MCF 10A (cell line): ENCODE results near the gene GBE1. TPM values are rescaled to one million over a fixed set of nuclear protein-coding genes. Genes with fewer than 3 reads are reported as not detected.

Source experiments
- BruUV-seq: library from RNA; stranded (reverse); fragments of 400-500 nt; replicated peaks from 2 replicates; lab custom pipeline; 2021; lab: Mats Ljungman, UMichigan
- CTCF ChIA-PET: fragments of 300-600 bp; sonication (Branson Sonifier 250); formaldehyde crosslinking; extraction: SDS; loops from one replicate; lab custom pipeline; 2021; ENCODE audit warnings: antibody characterized with exemption, inconsistent platforms; lab: Yijun Ruan, JAX
- POLR2A ChIA-PET: fragments of 300-600, 350-650 bp; sonication (Branson Sonifier 250); formaldehyde crosslinking; extraction: SDS; loops from one replicate; lab custom pipeline; 2020; ENCODE audit warnings: antibody characterized with exemption, inconsistent platforms; lab: Yijun Ruan, JAX
- DNase-seq: peaks from one replicate; pipeline ENCODE4 v3.0.0-alpha.2; 2018; ENCODE audit not compliant: unreplicated experiment
- H3K27ac Mint-ChIP-seq: one replicate; pipeline ENCODE4 v1.8.0; 2022; ENCODE audit warnings: mild to moderate bottlenecking, low read depth, mixed read lengths; ENCODE audit not compliant: unreplicated experiment
- H3K27me3 Mint-ChIP-seq: one replicate; pipeline ENCODE4 v1.8.0; 2022; ENCODE audit warnings: mixed read lengths; ENCODE audit not compliant: insufficient read depth, unreplicated experiment
- H3K36me3 Mint-ChIP-seq: one replicate; pipeline ENCODE4 v1.8.0; 2022; ENCODE audit warnings: mild to moderate bottlenecking, moderate library complexity, mixed read lengths; ENCODE audit not compliant: insufficient read depth, unreplicated experiment
- H3K4me1 Mint-ChIP-seq: one replicate; pipeline ENCODE4 v1.8.0; 2022; ENCODE audit warnings: mixed read lengths; ENCODE audit not compliant: insufficient read depth, unreplicated experiment
- H3K4me3 Mint-ChIP-seq: one replicate; pipeline ENCODE4 v1.8.0; 2022; ENCODE audit warnings: mild to moderate bottlenecking, moderate library complexity, mixed read lengths; ENCODE audit not compliant: unreplicated experiment
- H3K9me3 Mint-ChIP-seq: one replicate; pipeline ENCODE4 v1.8.0; 2022; ENCODE audit warnings: mixed read lengths; ENCODE audit not compliant: unreplicated experiment
- intact Hi-C: fragments of 100-400 bp; cut with micrococcal nuclease; formaldehyde crosslinking; loops from 2 replicates; pipeline ENCODE4 v1.14.1; 2022
- total RNA-seq: library from RNA; stranded (reverse); gene quantifications from 2 replicates; pipeline ENCODE4 v1.2.3, GENCODE V29; 2022
- TF ChIP-seq, protein P1 (sequence below): fragments of 200-600 bp; IDR thresholded peaks from one replicate; pipeline ENCODE4 v1.8.0; 2022; ENCODE audit warnings: antibody characterized with exemption, mild to moderate bottlenecking; ENCODE audit not compliant: unreplicated experiment

The GBE1 gene
- total RNA-seq, 1 experiment from 2014 or later: 41.8 TPM

DNA sequence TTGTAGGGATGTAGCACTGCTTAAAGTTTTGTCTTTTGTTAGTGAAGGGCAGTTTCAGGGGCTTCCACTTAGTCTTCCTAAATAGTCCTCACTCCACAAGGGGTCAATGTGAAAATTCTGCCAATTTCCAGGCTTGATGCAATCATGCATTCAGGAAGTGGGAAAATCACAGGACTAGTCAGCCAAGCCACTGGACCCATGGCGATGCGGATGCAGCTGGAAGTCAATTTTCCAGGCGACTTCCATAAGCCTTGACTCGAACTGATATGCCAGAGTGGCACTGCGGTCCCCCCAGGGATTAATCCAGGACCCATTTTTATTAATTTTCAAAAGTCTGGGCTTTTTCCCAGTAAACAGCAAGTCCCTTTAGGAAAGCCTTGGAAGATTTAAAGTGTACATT, 26.1 kb downstream of the GBE1 start:
- no peaks in the 10 kb centered on the region for H3K36me3 Mint-ChIP-seq
- TF ChIP-seq, protein P1, sequence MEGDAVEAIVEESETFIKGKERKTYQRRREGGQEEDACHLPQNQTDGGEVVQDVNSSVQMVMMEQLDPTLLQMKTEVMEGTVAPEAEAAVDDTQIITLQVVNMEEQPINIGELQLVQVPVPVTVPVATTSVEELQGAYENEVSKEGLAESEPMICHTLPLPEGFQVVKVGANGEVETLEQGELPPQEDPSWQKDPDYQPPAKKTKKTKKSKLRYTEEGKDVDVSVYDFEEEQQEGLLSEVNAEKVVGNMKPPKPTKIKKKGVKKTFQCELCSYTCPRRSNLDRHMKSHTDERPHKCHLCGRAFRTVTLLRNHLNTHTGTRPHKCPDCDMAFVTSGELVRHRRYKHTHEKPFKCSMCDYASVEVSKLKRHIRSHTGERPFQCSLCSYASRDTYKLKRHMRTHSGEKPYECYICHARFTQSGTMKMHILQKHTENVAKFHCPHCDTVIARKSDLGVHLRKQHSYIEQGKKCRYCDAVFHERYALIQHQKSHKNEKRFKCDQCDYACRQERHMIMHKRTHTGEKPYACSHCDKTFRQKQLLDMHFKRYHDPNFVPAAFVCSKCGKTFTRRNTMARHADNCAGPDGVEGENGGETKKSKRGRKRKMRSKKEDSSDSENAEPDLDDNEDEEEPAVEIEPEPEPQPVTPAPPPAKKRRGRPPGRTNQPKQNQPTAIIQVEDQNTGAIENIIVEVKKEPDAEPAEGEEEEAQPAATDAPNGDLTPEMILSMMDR: no peak
- ChIA-PET CTCF (interaction anchor here (0.7 kb wide), 1 partner anchor 11 kb away, joined by 3 read pairs; no protein-coding TSS in a partner anchor), POLR2A (interaction anchor here (1.4 kb wide), 2 partner anchors 9 to 28 kb away, joined by 3 to 6 read pairs; no protein-coding TSS in a partner anchor)
- BruUV-seq: no TSS peak
- no peak overlapping the region for H3K27ac Mint-ChIP-seq
- intact Hi-C loops: no loop called here
- H3K27me3 Mint-ChIP-seq: no peaks in the 10 kb centered on the region
- peaks cover 24% of the 10 kb centered on the region for H3K4me1 Mint-ChIP-seq
- no peaks in the 10 kb centered on the region for H3K9me3 Mint-ChIP-seq
- H3K4me3 Mint-ChIP-seq: no peak overlapping the region
- no peak for DNase-seq

DNA sequence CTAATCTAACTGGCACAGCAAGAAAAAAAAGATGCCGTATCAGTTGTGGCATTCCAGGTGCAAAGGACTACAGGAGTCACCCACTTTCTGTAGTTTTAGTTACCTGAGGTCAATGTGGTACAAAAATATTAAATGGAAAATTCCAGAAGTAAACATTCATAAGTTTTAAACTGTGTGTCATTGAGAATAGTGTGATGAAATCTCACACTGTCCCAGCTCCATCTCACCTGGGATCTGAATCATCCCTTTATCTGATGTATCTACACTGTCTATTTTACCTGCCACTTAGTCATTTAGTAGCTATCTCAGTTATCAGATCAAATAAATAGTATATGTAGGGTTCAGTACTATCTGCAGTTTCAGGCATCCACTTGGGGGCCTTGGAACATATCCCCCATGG, 26.7 kb downstream of the GBE1 start:
- DNase-seq: no peak
- peaks cover 24% of the 10 kb centered on the region for H3K4me1 Mint-ChIP-seq
- TF ChIP-seq, protein P1: no peak
- intact Hi-C loops: no loop called here
- no peaks in the 10 kb centered on the region for H3K36me3 Mint-ChIP-seq
- no TSS peak for BruUV-seq
- H3K9me3 Mint-ChIP-seq: no peaks in the 10 kb centered on the region
- H3K27ac Mint-ChIP-seq: no peak overlapping the region
- ChIA-PET POLR2A (interaction anchor here (1.2 to 2.1 kb wide), 4 partner anchors 8 to 29 kb away, joined by 3 to 9 read pairs (median 4); no protein-coding TSS in a partner anchor), CTCF (interaction anchor here (0.6 to 0.9 kb wide), 3 partner anchors 10 to 12 kb away, joined by 3 read pairs; no protein-coding TSS in a partner anchor)
- H3K4me3 Mint-ChIP-seq: no peak overlapping the region
- H3K27me3 Mint-ChIP-seq: no peaks in the 10 kb centered on the region

DNA sequence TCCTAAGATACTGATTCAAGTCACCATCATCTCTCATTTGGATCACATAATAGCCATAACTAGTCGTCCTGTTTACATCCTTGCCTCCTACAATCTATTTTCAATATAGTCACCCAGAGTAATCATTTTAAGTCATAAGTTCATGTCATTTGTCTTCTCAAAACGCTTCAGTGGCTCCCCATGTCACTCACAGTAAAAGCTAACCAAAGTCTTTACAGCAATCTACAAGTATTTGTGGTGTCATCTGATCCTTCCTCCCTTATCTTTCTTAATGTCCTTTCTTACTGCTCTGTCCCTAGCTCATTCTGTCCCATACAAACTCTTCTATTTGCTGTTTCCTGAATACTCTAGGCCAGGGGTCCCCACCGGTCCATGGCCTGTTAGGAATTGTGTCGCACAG, 28.8 kb downstream of the GBE1 start:
- BruUV-seq: no TSS peak
- no peak overlapping the region for H3K27ac Mint-ChIP-seq
- ChIA-PET POLR2A (interaction anchor here (1.2 to 2.1 kb wide), 2 partner anchors 8 to 27 kb away, joined by 3 to 9 read pairs; no protein-coding TSS in a partner anchor), CTCF (interaction anchor here (0.6 to 1.5 kb wide), 2 partner anchors 8 to 591 kb away, joined by 3 to 4 read pairs; no protein-coding TSS in a partner anchor)
- no peaks in the 10 kb centered on the region for H3K9me3 Mint-ChIP-seq
- intact Hi-C loops: no loop called here
- H3K27me3 Mint-ChIP-seq: no peaks in the 10 kb centered on the region
- no peak overlapping the region for H3K4me3 Mint-ChIP-seq
- no peak for DNase-seq
- H3K36me3 Mint-ChIP-seq: no peaks in the 10 kb centered on the region
- H3K4me1 Mint-ChIP-seq: peaks cover 35% of the 10 kb centered on the region
- TF ChIP-seq, protein P1: no peak

DNA sequence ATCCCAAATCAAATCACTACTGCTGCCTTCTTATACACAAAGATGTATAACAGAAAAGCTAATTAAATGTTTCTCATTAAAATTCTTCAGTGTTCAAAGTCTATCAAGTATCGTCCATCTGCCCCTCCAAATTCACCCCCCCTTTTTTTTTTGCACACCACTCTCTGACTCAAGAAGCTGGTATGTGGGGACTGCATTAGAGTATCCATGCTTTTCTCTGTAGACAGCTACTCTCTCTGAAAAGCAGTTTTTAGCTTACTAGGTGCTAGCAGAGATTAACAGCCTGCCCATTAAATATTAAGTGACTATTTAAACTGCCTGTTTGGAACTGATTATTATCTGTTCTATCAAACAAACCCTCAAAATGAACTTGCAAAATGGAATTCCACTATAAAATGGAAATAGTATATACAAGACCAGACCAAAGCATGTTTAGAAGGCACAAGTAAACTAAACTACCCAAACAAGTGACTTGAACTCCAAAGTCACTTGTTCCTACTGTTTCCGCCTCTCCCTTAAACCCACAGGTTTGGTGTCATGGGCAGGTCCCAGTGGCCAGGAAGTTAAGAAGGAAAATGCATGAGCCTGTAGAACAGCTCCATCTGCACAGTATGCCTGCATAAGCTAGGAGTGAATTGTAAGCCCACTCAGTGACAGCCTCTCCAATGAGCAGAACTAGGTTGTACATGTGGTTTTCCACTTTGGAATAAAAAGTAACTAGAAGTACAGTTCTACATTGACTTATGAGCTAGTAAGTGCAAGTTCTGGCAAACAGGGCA, 32.5 kb downstream of the GBE1 start:
- peak; percentile 54 for DNase-seq
- ChIA-PET CTCF (interaction anchor here (1.9 kb wide), 1 partner anchor 62 kb away, joined by 10 read pairs; no protein-coding TSS in a partner anchor), POLR2A (interaction anchor here (0.8 to 1.0 kb wide), 2 partner anchors 15 to 31 kb away, joined by 3 to 5 read pairs; no protein-coding TSS in a partner anchor)
- no peaks in the 10 kb centered on the region for H3K9me3 Mint-ChIP-seq
- H3K27me3 Mint-ChIP-seq: no peaks in the 10 kb centered on the region
- peaks cover 49% of the 10 kb centered on the region for H3K4me1 Mint-ChIP-seq
- no peaks in the 10 kb centered on the region for H3K36me3 Mint-ChIP-seq
- H3K27ac Mint-ChIP-seq: peak overlapping the region; percentile 5
- TF ChIP-seq, protein P1: no peak
- intact Hi-C loops: loop anchor here (2.0 kb wide), 1 partner anchor 14 kb away; no protein-coding TSS in a partner anchor
- no TSS peak for BruUV-seq
- peak overlapping the region; percentile 29 for H3K4me3 Mint-ChIP-seq
